ENCODE data around the gene GIT2.

DNA sequence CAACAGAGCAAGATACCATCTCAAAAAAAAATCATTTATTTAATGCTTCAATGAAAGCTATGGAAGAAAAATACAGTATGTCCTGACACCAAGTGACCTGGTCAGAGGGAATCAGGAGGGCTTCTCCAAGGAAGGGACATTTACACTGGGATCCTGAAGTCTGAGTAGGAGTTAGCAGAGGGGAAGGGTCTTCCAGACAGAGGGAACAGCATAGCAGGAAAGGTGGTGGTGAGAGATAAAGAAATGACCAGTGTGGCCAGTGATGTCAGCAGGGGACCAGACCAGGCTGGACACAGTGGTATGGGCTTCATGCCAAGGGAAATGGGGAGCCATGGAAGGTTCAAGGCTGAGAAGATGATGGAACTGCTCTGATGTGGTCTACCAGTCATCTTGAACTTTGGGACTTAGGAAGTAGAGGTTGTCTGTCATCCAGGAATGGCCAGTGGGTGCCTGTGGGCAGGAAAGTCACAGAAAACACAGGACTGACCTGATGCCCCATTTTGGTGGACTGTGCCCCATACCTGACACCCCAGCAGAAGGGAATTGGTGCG is 103.9 kb downstream of the GIT2 start:
- TF ChIP-seq, protein P1, sequence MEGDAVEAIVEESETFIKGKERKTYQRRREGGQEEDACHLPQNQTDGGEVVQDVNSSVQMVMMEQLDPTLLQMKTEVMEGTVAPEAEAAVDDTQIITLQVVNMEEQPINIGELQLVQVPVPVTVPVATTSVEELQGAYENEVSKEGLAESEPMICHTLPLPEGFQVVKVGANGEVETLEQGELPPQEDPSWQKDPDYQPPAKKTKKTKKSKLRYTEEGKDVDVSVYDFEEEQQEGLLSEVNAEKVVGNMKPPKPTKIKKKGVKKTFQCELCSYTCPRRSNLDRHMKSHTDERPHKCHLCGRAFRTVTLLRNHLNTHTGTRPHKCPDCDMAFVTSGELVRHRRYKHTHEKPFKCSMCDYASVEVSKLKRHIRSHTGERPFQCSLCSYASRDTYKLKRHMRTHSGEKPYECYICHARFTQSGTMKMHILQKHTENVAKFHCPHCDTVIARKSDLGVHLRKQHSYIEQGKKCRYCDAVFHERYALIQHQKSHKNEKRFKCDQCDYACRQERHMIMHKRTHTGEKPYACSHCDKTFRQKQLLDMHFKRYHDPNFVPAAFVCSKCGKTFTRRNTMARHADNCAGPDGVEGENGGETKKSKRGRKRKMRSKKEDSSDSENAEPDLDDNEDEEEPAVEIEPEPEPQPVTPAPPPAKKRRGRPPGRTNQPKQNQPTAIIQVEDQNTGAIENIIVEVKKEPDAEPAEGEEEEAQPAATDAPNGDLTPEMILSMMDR (conservative IDR thresholded peaks at IDR 0.05 in 1 of 2, IDR thresholded peaks at IDR 0.05 in 1 of 2; ENCODE audit: extremely low read depth in 1 of 2, insufficient read depth in 1 of 2, low read depth in 1 of 2, low read length in 2 of 2) = no peak
- TF ChIP-seq EZH2 (IDR thresholded peaks at IDR 0.05; ENCODE audit: borderline replicate concordance, low read length) = no peak
